ENCODE data around the gene ZNF629.

DNA sequence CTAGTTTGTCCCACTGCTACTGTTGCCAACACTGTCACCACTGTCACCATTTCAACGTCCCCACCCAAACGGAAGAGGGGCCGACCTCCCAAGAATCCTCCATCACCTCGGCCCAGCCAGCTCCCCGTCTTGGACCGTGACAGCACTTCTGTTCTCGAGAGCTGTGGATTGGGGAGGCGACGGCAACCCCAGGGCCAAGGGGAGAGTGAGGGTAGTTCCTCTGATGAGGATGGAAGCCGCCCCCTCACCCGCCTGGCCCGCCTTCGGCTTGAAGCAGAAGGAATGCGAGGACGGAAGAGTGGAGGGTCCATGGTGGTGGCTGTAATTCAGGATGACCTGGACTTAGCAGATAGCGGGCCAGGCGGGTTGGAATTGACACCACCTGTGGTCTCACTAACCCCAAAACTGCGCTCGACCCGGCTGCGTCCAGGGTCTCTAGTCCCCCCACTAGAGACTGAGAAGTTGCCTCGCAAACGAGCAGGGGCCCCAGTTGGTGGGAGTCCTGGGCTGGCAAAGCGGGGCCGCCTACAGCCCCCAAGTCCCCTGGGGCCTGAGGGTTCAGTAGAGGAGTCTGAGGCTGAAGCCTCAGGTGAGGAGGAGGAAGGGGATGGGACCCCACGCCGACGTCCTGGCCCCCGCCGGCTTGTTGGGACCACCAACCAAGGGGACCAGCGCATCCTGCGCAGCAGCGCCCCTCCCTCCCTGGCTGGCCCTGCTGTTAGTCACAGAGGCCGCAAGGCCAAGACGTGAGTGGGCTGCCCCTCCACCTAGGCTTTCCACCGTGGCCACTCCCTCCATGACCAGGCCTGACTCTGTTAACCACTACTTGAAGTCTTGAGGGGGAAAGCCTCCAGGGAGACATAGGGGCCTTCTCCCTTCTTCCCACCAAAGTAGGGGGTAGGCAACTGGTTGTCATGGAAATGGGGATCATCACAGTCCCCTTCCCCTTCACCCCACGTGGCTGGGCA is 47.7 kb downstream of the ZNF629 start:
- TF ChIP-seq POLR2A (IDR thresholded peaks at IDR 0.05; ENCODE audit: low read length) (no peak), GATA1 (IDR thresholded peaks at IDR 0.05; ENCODE audit: low read depth, low read length) (no peak)
